Body of pancreas (tissue), 4 donors: ENCODE results near the gene WDFY1.

Experiments used
- CTCF ChIP-seq, 7 experiments: fragments of 450-650 bp in 4 of 7; fragments of 200-600 bp in 3 of 7; sonication (generic) in 3 of 7; IDR thresholded peaks; one replicate each; pipeline ENCODE4 v1.5.1; 2016 to 2019; ENCODE audit warnings: antibody characterized with exemption in 7 of 7
- POLR2A ChIP-seq, 3 donors: fragments of 450-650 bp; IDR thresholded peaks; one replicate each; pipeline ENCODE4 v1.6.1; 2016; ENCODE audit warnings: antibody characterized with exemption in 3 of 3, mild to moderate bottlenecking in 2 of 3

DNA sequence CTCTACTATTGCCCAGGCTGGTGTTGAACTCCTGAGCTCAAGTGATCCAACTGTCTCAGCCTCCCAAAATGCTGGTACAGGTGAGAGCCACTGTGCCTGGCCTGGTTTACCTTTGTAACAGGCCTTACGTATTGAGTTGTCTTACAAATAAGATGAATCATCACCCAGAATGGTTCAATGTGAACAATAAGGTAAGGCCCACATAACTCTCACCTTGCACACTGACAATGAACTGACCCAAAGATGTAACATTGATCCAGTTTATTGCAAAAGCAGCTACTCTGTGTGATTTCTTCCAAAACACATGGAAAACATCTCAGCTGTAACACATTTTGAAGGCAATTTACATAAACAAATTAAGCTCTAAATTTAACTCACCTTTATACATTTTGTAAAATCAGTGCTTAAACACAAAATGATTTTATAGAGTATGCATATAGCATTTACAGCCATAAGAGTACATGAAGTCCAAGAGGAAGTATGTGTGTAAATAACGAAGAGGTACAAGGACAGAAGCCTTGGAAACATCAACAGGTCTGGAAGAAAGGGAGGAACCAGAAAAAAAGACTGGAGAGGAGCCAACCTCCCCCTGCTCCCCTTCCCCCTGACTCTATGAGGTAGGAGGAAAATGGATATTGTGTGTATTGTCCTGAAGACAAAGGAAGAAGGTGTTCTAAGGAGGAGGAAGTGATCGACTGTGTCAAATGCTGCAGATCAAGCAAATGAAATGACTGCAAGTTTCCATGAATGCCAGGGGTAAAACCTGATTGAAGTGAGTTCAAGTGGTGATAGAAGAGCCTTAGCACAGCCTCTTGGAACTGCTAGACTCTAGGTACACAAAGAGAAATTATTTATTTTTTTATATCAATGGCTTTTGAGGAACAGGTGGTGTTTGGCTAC lies 5.6 kb upstream of the WDFY1 start:
- TF ChIP-seq POLR2A (IDR thresholded peaks at IDR 0.05) (no peak), CTCF (IDR thresholded peaks at IDR 0.05) (no peak)
